SK-N-MC (cell line): ENCODE data around the gene RBL1.

ENCODE experiments used
- EZH2 ChIP-seq: fragments of 200-600 bp; sonication (generic); IDR thresholded peaks from one replicate; pipeline ENCODE4 v1.6.1; 2017; ENCODE audit warnings: antibody characterized with exemption
- POLR2AphosphoS5 ChIP-seq: IDR thresholded peaks from 2 replicates; pipeline ENCODE4 v1.6.1; 2012; ENCODE audit warnings: mild to moderate bottlenecking, low read depth, low read length, borderline replicate concordance

DNA sequence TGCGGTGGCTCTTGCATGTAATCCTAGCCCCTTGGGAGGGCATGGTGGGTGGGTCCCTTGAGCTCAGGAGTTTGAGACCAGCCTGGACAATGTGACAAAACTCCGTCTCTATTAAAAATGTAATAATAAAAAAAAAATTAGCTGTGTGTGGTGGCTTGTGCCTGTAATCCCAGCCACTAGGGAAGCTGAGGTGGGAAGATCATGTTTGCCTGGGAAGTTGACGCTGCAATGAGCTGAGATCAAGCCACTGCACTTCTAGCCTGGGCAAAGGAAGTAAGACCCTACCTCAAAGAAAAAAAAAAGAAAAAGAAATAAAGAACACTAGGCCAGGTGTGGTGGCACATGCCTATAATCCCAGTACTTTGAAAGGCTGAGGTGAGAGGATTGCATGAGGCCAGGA lies 139.8 kb downstream of the RBL1 start:
- TF ChIP-seq POLR2AphosphoS5 (no peak), EZH2 (no peak)
